Measurements from ENCODE around the gene SSX4B. TPM values are rescaled to one million over a fixed set of nuclear protein-coding genes. Genes with fewer than 3 reads are reported as not detected.
"Not testable (repeated sequence)": the region's sequence is repeated elsewhere in the genome, so short reads cannot be mapped to it uniquely, and the experiment has no call there.

SSX4B gene
- total and polyA plus RNA-seq, 4 donors: not detected

DNA sequence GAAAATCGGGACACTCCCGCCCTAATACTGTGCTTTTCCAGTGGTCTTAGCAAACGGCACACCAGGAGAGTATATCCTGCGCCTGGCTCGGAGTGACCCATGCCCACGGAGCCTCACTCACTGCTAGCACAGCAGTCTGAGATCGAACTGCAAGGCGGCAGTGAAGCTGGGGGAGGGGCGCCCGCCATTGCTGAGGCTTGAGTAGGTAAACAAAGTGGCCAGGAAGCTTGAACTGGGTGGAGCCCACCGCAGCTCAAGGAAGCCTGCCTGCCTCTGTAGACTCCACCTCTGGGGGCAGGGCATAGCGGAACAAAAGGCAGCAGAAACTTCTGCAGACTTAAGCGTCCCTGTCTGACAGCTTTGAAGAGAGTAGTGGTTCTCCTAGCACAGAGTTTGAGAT lies 22.0 kb upstream of the SSX4B start:
- H3K27ac ChIP-seq (ENCODE audit: low read depth in 1 of 2, low read length in 1 of 2); H3K36me3 ChIP-seq (ENCODE audit: control insufficient read depth in 4 of 4, insufficient read depth in 4 of 4, low read length in 4 of 4); H3K27me3 ChIP-seq (ENCODE audit: control insufficient read depth in 3 of 3, insufficient read depth in 3 of 3, low read length in 2 of 3); H3K4me3 ChIP-seq; ATAC-seq (ENCODE audit: insufficient read depth, low FRiP score); H3K9me3 ChIP-seq (ENCODE audit: control insufficient read depth in 4 of 4, insufficient read depth in 3 of 4, low read length in 3 of 4); H3K4me1 ChIP-seq (ENCODE audit: control insufficient read depth in 5 of 5, insufficient read depth in 5 of 5, low read length in 5 of 5); H3K9ac ChIP-seq (ENCODE audit: insufficient read depth in 1 of 2, low read length in 2 of 2); DNase-seq: not testable (repeated sequence)
- 76 to 81% methylated on average over 10 to 13 of the region's 13 CpGs for WGBS, 2 donors

DNA sequence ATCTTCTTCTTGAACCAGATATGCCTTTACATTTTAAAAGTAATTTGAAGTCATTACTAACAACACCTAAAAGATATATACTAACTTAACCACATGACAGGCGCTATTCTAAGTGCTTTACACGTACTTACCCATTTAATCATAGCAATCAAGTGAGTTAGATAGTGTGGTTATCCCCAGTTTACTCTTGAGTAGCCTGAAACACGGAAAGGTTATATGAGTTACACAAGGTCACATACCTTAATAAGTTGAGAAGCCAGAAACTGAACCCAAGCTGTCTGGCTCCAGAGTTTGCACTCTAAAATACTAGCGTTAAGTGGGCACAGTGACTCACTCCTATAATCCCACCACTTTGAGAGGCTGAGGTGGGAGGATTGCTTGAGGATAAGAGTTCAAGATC lies 18.4 kb upstream of the SSX4B start:
- H3K9me3 ChIP-seq (ENCODE audit: control insufficient read depth in 4 of 4, insufficient read depth in 3 of 4, low read length in 3 of 4); ATAC-seq (ENCODE audit: insufficient read depth, low FRiP score): not testable (repeated sequence)
- 64 to 75% methylated on average over 4 of the region's 4 CpGs for WGBS, 2 donors

DNA sequence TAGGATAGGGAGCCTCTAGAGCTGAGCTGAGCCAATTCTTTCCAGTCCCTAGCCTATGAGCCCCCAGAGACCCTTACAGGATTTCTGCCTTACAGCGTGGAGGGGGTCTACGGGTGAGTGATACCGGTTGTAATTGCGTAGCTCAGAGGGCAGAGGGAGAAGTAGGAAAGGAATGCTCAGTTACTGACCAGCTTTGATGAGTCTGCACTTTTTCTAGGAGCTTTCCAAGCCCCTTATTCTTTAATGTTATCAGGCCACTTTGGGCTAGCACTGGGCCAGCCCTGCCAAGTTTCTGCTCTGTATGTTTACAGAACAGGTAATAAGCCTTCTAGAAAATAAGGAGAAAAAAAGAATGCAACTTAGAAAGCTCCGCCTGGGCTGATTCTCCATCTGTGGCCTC lies 17.8 kb upstream of the SSX4B start:
- H3K4me1 ChIP-seq (ENCODE audit: control insufficient read depth in 5 of 5, insufficient read depth in 5 of 5, low read length in 5 of 5); H3K27ac ChIP-seq (ENCODE audit: low read depth in 1 of 2, low read length in 1 of 2); H3K27me3 ChIP-seq (ENCODE audit: control insufficient read depth in 3 of 3, insufficient read depth in 3 of 3, low read length in 2 of 3); H3K9ac ChIP-seq (ENCODE audit: insufficient read depth in 1 of 2, low read length in 2 of 2); H3K36me3 ChIP-seq (ENCODE audit: control insufficient read depth in 4 of 4, insufficient read depth in 4 of 4, low read length in 4 of 4); H3K9me3 ChIP-seq (ENCODE audit: control insufficient read depth in 4 of 4, insufficient read depth in 3 of 4, low read length in 3 of 4); ATAC-seq (ENCODE audit: insufficient read depth, low FRiP score); H3K4me3 ChIP-seq; DNase-seq: not testable (repeated sequence)
- 62 to 66% methylated on average over 5 of the region's 5 CpGs for WGBS, 2 donors

More for the DNA sequence above, 18.4 kb upstream of the SSX4B start:
- not testable (repeated sequence) for H3K27ac ChIP-seq (ENCODE audit: low read depth in 1 of 2, low read length in 1 of 2); H3K9ac ChIP-seq (ENCODE audit: insufficient read depth in 1 of 2, low read length in 2 of 2); H3K27me3 ChIP-seq (ENCODE audit: control insufficient read depth in 3 of 3, insufficient read depth in 3 of 3, low read length in 2 of 3); H3K4me1 ChIP-seq (ENCODE audit: control insufficient read depth in 5 of 5, insufficient read depth in 5 of 5, low read length in 5 of 5); H3K4me3 ChIP-seq; DNase-seq; H3K36me3 ChIP-seq (ENCODE audit: control insufficient read depth in 4 of 4, insufficient read depth in 4 of 4, low read length in 4 of 4)

DNA sequence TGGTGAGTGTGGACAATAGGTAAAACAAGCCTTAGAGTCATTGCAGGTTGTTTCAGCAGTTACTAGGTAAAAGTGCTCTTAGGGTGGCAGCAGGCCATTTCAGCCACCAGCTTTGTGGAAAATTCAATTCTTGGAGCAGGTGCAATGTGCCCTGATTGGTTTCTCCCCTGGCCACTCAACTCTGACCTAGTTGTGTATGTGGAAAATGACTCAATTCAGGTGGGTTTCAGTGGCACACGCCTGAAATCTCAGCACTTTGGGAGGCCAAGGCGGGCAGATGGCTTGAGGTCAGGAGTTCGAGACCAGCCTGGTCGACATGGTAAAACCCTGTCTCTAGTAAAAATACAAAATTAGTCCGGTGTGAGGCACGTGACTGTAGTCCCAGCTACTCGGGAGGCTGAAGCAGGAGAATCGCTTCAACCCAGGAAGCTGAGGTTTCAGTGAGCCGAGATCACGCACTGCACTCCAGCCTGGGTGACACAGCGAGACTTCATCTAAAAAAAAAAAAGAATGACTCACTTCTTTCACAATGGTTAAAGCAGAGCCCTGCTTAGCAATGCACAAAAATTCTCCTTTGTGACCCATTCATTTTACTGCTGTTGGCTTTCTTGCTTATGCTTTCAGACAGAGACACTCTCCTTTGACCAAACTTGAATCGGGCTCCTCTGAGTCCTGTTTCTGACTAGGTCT lies 15.4 kb upstream of the SSX4B start:
- not testable (repeated sequence) for H3K27me3 ChIP-seq (ENCODE audit: control insufficient read depth in 3 of 3, insufficient read depth in 3 of 3, low read length in 2 of 3); H3K4me1 ChIP-seq (ENCODE audit: control insufficient read depth in 5 of 5, insufficient read depth in 5 of 5, low read length in 5 of 5); H3K9ac ChIP-seq (ENCODE audit: insufficient read depth in 1 of 2, low read length in 2 of 2); H3K9me3 ChIP-seq (ENCODE audit: control insufficient read depth in 4 of 4, insufficient read depth in 3 of 4, low read length in 3 of 4); H3K4me3 ChIP-seq; ATAC-seq (ENCODE audit: insufficient read depth, low FRiP score); DNase-seq; H3K27ac ChIP-seq (ENCODE audit: low read depth in 1 of 2, low read length in 1 of 2); H3K36me3 ChIP-seq (ENCODE audit: control insufficient read depth in 4 of 4, insufficient read depth in 4 of 4, low read length in 4 of 4)
- WGBS, 2 donors: no CpG with 5 or more reads among the region's 12 CpGs

DNA sequence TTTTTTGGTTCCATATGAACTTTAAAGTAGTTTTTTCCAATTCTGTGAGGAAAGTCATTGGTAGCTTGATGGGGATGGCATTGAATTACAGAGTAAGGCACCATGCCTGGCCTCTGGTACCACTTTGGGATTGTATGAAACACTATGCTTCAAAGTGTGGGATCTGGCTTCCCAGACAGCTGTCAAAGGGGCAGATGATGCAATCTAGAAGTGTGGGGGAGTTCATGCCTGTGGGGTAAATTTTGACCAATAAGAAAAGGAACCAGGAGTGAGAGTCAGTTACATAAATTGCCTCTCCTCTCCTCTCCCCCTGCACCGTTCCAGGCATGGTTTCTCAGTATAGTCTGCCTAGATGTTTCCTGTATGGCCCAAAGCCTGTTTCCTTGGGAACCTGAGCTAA lies 13.9 kb downstream of the SSX4B start:
- H3K36me3 ChIP-seq (ENCODE audit: control insufficient read depth in 4 of 4, insufficient read depth in 4 of 4, low read length in 4 of 4); H3K4me1 ChIP-seq (ENCODE audit: control insufficient read depth in 5 of 5, insufficient read depth in 5 of 5, low read length in 5 of 5); H3K27me3 ChIP-seq (ENCODE audit: control insufficient read depth in 3 of 3, insufficient read depth in 3 of 3, low read length in 2 of 3); H3K9me3 ChIP-seq (ENCODE audit: control insufficient read depth in 4 of 4, insufficient read depth in 3 of 4, low read length in 3 of 4); H3K4me3 ChIP-seq; DNase-seq; ATAC-seq (ENCODE audit: insufficient read depth, low FRiP score); H3K27ac ChIP-seq (ENCODE audit: low read depth in 1 of 2, low read length in 1 of 2); H3K9ac ChIP-seq (ENCODE audit: insufficient read depth in 1 of 2, low read length in 2 of 2): not testable (repeated sequence)
- WGBS, 2 donors: 0 to 25% methylated on average over 1 of the region's 1 CpG

DNA sequence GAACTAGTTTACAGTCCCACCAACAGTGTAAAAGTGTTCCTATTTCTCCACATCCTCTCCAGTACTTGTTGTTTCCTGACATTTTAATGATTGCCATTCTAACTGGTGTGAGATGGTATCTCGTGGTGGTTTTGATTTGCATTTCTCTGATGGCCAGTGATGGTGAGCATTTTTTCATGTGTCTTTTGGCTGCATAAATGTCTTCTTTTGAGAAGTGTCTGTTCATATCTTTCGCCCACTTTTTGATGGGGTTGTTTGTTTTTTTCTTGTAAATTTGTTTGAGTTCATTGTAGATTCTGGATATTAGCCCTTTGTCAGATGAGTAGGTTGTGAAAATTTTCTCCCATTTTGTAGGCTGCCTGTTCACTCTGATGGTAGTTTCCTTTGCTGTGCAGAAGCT lies 14.8 kb downstream of the SSX4B start:
- H3K9ac ChIP-seq (ENCODE audit: insufficient read depth in 1 of 2, low read length in 2 of 2); H3K27ac ChIP-seq (ENCODE audit: low read depth in 1 of 2, low read length in 1 of 2); DNase-seq; H3K4me3 ChIP-seq; H3K36me3 ChIP-seq (ENCODE audit: control insufficient read depth in 4 of 4, insufficient read depth in 4 of 4, low read length in 4 of 4); H3K9me3 ChIP-seq (ENCODE audit: control insufficient read depth in 4 of 4, insufficient read depth in 3 of 4, low read length in 3 of 4); H3K27me3 ChIP-seq (ENCODE audit: control insufficient read depth in 3 of 3, insufficient read depth in 3 of 3, low read length in 2 of 3); H3K4me1 ChIP-seq (ENCODE audit: control insufficient read depth in 5 of 5, insufficient read depth in 5 of 5, low read length in 5 of 5); ATAC-seq (ENCODE audit: insufficient read depth, low FRiP score): not testable (repeated sequence)
- 71 to 79% methylated on average over 1 of the region's 2 CpGs for WGBS, 2 donors

DNA sequence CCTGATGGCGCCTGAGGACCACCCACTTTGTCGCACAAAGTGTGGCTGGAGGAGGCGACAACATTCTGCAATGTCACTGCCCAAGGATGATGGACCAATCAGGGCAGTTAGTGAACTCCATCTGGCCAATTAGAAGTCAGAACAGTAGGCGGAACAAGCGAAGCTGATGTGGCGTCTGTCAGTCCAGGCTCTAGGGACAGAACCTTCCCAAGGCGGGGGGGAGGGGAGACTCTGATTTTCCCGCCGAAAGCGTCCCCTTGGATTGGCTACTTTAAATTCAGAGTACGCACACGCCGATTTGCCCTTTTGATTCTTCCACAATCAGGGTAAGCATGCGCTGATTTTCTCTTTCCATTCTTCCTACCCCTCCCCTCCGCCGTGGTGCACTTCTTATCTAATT lies 28.5 kb downstream of the SSX4B start, which contains the start of gene SSX4:
TSS of gene SSX4 (plus strand) at position 301 of the 400 bp plus-strand sequence. CDS start 515 bp downstream, outside the sequence.
- H3K4me3 ChIP-seq; H3K36me3 ChIP-seq (ENCODE audit: control insufficient read depth in 4 of 4, insufficient read depth in 4 of 4, low read length in 4 of 4); ATAC-seq (ENCODE audit: insufficient read depth, low FRiP score); H3K27ac ChIP-seq (ENCODE audit: low read depth in 1 of 2, low read length in 1 of 2); H3K9ac ChIP-seq (ENCODE audit: insufficient read depth in 1 of 2, low read length in 2 of 2); DNase-seq; H3K4me1 ChIP-seq (ENCODE audit: control insufficient read depth in 5 of 5, insufficient read depth in 5 of 5, low read length in 5 of 5); H3K9me3 ChIP-seq (ENCODE audit: control insufficient read depth in 4 of 4, insufficient read depth in 3 of 4, low read length in 3 of 4); H3K27me3 ChIP-seq (ENCODE audit: control insufficient read depth in 3 of 3, insufficient read depth in 3 of 3, low read length in 2 of 3): not testable (repeated sequence)
- WGBS, 2 donors: no CpG with 5 or more reads among the region's 16 CpGs

DNA sequence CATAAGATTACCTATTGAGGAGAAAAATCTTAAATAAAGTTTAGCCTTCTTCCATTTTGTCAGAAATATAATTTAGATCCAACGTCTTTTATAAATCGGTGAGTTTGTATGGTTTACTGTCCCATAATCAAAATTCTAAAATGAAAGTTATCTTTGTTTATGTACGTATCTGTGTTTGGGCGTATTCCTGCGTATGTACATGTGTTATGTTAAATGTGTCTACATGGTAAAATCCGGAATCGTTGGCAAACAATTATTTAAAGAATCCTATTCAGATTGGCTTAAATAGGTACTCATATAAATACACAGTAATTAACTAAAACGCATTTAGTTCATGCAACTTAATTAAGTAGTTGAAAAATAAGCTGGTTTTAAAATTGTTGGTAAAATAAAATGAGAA lies 41.4 kb downstream of the SSX4B start:
- not testable (repeated sequence) for H3K4me3 ChIP-seq; DNase-seq; H3K9me3 ChIP-seq (ENCODE audit: control insufficient read depth in 4 of 4, insufficient read depth in 3 of 4, low read length in 3 of 4); H3K27me3 ChIP-seq (ENCODE audit: control insufficient read depth in 3 of 3, insufficient read depth in 3 of 3, low read length in 2 of 3); H3K4me1 ChIP-seq (ENCODE audit: control insufficient read depth in 5 of 5, insufficient read depth in 5 of 5, low read length in 5 of 5); H3K36me3 ChIP-seq (ENCODE audit: control insufficient read depth in 4 of 4, insufficient read depth in 4 of 4, low read length in 4 of 4); H3K27ac ChIP-seq (ENCODE audit: low read depth in 1 of 2, low read length in 1 of 2); H3K9ac ChIP-seq (ENCODE audit: insufficient read depth in 1 of 2, low read length in 2 of 2); ATAC-seq (ENCODE audit: insufficient read depth, low FRiP score)
- WGBS, 2 donors: no CpG with 5 or more reads among the region's 8 CpGs
